Right kidney (tissue), 1 donor: Measurements from ENCODE around the gene TMEM183A.
"Not testable (repeated sequence)": the region's sequence is repeated elsewhere in the genome, so short reads cannot be mapped to it uniquely, and the experiment has no call there.

Source experiments
- DNase-seq: peaks from one replicate; pipeline ENCODE4 v3.0.0-alpha.2; 2016

The TMEM183A gene

DNA sequence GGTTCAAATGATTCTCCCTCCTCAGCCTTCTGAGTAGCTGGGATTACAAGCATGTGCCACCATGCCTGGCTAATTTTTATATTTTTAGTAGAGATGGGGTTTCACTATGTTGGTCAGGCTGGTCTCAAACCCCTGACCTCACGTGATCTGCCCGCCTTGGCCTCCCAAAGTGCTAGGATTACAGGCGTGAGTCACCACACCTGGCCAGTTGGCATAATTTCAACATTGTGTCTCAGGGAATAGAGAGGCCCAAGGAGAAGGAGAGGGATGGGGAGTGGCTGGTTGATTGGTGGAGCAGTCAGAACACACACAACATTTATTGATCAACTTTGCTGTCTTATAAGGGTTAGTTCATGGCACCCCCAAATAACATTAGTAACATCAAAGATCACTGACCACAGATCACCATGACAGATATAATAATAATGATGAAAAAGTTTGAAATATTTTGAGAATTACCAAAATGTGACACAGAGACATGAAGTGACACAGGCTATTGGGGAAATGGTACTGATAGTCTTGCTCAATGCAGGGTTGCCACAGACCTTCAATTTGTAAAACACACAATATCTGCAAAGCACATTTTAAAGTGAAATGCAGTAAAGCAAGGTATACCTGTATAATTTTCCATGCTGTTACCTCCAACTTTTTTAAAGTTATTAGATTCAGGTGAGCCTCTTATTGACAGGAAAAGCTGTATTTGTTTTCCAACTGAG lies 24.3 kb upstream of the TMEM183A start:
- DNase-seq, result no peak

DNA sequence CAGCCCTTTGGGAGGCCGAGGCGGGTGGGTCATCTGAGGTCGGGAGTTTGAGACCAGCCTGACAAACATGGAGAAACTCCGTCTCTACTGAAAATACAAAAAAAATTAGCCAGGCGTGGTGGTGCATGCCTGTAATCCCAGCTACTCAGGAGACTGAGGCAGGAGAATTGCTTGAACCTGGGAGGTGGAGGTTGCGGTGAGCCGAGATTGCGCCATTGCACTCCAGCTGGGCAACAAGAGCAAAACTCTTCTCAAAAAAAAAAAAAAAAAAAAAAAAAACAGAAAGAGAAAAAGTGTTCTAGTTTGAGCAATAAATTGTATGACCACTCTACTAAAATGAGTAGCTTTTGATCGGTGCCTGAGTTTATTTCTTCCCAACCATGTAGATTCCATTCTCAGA lies 21.1 kb upstream of the TMEM183A start:
- DNase-seq, result not testable (repeated sequence)

DNA sequence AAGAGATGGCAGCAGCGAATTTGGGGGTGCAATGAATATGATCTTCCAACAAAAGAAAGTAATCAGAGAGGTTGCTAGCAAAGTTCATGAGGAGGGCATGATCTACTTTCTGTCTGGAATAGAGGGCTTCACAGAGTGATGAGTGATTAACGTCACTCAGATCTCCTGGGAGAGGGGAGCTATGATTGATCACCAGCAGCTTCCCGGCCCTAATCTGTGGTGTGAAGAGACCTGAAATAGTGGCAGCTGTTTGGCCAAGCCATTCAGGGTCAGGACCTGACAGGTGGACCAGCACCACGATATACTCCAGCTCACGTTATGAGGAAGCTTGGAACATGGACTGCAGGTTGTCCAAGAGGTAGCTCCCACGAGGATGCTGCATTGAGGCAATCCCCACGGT lies 19.9 kb upstream of the TMEM183A start:
- no peak for DNase-seq

DNA sequence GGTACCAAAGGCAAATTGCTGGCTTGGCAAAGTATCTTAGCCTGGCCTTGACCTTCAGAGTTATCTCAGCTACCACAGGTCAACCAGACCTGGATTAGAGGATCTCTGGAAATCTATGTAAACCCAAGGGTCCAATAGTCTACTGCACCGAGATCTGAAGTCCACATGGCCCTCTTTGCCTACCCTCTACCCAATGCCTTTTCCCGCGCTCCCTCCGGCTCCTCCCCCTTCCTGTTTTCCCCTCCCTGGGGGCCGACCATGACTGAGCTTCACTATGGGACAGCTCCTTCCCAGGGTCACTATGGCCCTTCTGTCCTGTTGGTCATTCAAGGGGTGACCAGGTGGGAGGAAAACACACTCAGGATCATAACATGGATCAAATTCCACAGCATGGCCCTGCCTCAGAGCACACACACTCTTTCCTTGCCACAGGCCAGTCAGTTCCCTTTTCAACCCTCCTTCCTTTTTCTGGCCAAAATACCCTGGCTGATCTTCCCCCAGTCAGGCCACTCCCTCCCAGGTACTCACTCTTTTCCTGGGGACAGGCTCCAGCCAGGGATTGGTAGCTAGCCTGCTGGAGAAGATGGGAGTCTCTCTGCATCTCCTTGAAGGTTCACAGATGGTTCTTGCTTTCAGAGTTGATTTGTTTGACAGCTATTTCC lies 19.1 kb upstream of the TMEM183A start:
- DNase-seq, result no peak

DNA sequence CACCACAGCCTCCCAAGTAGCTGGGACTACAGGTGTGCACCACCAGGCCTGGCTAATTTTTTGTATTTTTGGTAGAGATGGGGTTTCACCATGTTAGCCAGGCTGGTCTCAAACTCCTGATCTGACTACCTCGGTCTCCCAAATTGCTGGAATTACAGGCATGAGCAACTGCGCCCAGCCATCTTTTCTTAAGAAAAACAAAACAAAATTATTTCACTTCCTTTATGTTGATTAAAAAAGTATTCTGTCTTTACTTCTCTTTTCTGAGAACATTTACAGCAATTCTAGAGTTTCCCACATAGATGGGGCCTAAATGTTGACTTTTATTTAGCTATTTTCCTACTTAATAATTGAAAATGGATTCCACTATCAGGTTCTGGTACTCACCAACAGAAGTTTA lies 17.3 kb upstream of the TMEM183A start:
- no peak for DNase-seq

DNA sequence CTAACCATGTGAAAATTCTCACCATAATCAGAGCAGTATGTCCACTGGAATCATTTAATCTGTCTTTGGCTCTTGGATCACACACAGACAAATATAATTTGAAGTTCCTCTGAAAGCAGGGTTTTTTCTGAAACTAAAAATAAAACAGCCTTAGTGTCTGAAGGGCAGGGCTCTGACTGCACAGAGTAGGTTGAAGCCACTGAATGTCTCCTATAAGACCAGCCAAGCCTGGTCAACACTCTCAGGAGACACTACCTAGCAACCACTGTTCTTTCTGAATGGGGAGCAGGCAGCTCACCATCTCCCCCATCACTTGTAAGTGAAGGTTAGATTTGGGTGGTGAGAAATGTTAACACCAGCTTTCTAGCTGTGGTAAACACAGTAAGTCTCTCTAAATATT lies 16.1 kb upstream of the TMEM183A start:
- no peak for DNase-seq

DNA sequence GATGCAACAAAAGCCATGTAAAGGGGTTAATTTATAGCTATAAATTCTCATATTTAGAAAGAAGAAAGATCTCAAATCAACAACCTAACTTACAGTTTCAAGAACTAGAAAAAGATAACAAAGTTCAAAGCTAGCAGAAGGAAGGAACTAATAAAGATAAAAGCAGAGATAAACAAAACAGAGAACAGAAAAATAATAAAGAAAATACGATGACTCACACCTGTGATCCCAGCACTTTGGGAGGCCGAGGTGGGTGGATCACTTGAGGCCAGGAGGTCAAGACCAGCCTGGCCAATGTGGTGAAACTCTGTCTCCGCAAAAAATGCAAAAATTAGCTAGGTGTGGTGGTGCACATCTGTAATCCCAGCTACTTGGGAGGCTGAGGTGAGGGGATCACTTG lies 12.4 kb upstream of the TMEM183A start:
- DNase-seq, result no peak

DNA sequence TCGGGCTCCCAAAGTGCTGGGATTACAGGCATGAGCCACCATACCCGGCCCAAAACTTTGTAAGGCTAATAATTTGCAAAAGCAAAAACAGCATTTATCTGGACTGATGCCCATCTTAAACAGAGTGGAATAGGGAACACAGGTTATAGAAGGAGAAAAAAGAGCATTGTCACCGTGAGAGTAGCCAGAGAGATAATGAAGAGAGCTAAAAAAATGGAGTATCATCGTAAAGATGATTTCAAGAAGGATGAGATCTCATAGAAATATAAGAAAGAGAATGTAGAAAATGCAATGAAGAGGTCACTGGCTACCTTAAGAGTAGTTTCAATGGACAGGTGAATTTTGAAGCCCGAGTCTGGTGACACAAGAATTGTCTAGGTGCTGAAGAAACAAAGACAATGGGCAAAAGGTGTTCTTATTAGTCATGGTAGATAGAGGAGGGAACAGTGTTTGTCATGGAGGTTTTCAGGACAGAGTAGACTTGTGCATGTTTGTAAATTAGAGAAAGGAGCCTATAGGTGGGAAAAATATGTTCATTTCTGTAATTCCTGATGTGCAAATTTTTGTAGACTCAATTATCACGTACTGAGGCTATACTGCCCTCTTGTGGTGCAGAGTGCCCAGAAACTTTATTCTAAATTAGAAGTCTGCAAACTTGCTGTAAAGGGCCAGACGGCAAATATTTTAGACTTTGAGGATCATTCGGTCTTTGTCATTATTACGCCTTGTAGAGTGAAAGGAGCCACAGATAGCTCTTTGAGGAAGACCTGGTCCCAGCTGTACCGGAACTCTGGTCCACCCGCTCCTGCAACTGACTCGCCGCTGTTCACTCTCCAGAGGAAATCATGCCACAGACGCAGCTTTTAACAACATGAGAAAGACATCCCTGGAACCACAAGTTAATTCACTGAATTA lies 8.1 kb upstream of the TMEM183A start:
- DNase-seq, result peak; percentile 37

DNA sequence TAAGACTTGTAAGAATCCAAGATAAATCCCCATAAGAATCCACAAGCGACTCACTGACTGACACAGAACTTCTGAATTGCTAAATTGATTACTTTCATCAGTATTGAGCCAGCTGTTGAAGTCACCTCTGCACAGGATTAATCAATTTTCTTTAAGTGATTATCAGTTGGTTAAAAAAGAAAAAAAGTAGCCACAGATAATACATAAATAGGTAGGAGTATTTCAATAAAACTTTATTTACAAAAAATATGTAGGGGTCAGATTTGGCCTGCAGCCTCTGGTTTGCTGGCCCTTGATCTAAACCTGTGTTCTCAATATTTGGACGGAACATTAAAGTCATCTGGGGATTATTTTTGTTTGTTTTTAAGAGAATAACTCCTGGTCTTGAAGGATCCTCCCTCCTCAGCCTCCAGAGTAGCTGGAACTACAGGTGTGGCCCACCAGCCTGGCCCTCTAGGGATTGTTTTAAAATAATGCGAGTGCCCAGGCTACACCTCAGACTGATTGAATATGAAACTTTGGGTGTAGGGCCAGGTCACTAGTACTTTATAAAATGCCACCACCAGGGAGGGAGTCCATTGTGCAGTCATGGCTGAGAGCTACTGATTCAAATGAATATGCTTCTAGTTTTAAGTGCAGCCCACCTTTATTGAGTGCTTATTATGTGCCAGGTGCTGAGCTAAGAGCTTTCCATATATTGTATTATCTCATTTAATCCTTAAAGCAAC lies 6.8 kb upstream of the TMEM183A start:
- no peak for DNase-seq

DNA sequence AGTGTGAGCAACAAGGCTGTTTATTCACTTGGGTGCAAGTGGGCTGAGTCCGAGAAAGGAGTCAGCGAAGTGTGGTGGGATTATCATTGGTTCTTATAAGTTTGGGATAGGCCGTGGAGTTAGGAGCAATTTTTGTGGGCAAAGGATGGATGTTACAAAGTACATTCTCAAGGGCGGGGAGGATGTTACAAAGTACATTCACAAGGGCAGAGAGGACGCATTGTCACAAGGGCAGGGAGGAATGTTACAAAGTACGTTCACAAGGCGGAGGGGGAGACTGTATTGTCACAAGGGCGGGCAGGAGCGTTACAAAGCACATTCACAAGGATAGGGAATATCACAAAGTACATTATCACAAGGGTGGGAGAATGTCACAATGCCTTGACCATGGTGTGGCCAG lies 5.2 kb upstream of the TMEM183A start:
- DNase-seq, result no peak

DNA sequence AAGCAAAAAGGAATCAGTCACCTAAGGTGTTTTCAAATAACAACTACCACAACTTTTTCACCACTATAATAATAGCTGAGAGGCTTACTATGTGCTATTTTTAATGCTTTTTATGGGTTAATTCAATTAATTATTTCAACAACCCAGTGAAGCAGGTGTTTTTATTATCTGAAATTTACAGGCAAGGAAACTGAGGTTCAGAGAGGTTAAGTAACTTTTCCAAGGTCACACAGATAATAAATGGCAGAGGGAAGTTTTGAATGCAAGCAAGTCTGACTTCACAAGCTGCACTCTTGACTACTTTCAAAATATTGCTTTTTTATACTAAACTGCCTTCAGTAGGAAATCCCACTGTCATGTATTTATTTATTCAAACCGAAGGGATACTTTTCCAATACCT lies 4.2 kb upstream of the TMEM183A start:
- DNase-seq, result no peak

DNA sequence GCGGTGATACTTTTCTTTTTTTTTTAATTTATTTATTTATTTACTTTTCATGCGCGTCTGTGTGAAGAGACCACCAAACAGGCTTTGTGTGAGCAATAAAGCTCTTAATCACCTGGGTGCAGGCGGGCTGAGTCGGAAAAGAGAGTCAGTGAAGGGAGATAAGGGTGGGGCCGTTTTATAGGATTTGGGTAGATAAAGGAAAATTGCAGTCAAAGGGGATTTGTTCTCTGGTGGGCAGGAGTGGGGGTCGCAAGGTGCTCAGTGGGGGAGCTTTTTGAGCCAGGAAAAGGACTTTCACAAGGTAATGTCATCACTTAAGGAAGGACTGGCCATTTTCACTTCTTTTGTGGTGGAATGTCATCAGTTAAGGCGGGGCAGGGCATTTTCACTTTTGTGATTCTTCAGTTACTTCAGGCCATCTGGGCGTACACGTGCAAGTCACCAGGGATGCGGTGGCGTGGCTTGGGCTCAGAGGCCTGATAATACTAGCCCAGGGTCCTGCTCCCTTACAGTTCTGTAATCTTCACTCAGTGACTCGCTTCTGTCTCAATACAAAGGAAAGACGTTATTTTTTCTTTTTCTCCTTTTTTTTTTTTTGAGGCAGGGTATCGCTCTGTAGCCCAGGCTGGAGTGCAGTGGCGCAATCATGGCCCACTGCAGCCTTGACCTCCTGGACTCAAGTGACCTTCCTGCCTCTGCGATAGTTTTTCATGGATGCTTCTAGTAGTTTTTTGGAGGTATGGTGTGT lies 1.6 kb upstream of the TMEM183A start:
- not testable (repeated sequence) for DNase-seq

DNA sequence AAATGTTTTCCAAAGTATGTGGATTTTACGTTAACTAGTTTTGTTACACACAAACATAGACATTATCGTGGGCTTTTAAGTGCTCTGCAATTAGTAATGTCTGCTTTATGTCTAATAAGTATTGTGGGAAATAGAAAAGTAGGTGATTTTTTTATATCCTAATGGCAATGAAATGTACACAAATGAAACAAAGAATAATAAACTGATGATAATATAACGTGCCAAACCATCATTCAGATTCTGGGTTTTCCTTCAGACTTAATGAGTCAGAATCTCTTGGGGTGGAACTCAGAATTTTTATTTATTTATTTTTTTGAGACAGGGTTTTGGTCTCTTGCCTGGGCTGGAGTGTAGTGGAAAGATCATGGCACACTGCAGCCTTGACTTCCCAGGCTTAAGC lies 2.0 kb downstream of the TMEM183A start:
- DNase-seq, result no peak

DNA sequence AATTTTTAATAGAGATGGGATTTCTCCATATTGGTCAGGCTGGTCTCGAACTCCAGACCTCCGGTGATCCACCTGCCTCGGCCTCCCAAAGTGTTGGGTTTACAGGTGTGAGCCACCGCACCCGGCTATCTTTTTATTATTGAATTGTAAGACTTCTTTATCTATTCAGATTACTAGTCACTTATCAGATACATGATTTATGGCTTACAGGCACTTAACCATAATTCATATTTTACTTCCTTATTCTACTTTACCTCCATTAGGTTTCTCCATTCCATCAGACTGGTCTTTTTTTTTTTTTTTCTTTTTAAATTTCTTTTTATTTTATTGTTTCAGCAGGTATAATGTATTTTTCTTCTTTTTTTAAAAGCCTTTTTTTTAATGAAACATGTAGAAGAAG lies 4.4 kb downstream of the TMEM183A start:
- no peak for DNase-seq

DNA sequence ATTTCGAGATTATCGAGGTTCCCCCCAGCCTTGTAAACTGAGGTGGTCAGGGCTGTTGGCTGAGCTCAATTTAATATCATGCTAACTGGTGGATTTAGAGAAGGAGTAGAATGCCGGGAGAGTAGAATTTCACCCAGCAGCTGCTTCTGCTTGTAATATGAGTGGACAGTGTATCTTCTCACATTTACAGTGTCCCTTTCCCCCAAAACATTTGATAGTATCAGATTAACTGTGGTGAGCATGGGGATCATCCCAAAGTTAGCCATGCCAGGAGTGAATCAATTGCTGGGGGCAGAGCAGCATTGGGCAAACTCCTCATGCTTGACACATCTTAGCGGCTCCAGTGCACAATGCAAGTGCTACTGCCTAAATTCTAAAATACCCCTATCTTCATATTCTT lies 9.9 kb downstream of the TMEM183A start:
- no peak for DNase-seq

DNA sequence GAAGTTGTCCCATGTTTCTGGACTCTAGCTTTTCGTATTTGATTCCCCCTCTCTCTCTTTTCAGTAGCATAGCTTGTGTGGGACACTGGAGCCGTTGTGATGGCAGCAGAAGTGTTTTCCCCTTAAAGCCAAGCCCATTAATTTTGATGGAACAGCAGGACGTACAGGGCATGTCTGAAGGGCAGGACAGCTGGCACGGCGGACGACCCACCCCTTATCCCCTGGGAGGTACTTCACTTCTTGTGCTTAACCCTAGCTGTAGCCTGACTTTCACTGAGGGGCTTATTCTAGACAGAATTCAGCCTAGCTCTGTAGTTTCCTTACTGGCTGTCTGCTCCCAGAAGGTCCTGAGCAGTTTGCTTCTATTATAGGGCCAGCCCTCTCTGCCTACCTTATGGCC lies 10.5 kb downstream of the TMEM183A start:
- DNase-seq, result no peak

DNA sequence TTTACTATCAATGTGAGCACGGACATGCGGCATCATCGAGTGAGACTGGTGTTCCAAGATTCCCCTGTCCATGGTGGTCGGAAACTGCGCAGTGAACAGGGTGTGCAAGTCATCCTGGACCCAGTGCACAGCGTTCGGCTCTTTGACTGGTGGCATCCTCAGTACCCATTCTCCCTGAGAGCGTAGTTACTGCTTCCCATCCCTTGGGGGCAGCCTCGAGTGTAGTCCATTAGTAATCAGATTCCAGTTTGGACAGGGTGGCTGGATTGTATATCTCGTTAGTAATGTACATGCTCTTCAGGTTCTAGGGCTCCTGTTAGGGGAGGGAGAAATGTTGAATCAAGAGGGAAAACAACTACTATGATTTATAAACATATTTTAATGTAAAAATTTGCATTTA lies 15.7 kb downstream of the TMEM183A start:
- DNase-seq, result not testable (repeated sequence)

DNA sequence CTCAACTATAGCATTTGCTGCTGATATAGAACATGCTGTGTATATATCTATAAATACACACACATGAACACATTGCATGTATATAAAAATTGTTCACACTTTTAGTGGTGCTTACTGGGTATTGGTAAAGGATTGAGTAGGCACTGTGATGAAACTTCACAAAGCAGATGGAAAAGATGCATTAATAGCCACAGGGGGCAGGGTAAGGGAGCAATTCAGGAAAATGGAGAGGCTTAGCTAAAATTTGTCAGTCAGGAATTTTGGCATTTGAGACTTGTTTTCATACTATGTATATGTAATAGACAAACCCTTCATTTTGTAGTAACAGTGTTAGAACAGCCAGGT lies 18.5 kb downstream of the TMEM183A start:
- DNase-seq, result no peak

DNA sequence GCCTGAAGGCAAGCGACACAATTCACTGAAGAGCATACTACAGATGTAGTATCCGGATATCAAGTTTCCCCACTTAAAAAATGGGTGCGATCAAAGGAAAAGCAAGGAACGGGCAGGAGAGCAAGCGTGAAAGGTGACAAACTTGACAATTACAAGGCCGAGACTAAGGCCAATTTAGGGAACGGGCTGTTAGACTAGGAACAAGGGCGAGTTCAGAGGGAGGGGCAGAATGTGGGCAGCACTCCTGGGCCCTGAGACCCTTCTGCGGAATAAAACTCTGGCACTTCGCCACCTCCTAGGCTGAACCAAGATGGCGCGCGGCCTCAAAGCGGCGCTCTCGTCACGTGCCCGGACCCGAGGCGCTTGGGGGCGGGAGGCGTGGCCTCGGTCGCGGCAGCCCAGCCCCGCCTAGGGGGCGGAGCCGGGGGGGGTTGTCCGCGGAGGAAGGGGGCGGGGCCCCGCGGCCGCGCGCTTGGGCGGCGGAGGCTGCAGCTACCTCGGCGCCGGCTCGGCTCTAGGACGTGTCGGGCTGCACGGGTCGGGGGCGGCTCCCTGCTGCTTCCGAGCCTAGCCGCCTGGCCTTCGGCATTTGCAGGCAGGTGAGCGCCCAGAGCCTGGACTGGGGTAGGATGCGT lies 19.0 kb downstream of the TMEM183A start, which contains the start of gene PPFIA4:
TSS of gene PPFIA4 (plus strand) at position 461 of the 635 bp plus-strand sequence. CDS start 12,518 bp downstream, outside the sequence.
- peak; percentile 76 for DNase-seq

DNA sequence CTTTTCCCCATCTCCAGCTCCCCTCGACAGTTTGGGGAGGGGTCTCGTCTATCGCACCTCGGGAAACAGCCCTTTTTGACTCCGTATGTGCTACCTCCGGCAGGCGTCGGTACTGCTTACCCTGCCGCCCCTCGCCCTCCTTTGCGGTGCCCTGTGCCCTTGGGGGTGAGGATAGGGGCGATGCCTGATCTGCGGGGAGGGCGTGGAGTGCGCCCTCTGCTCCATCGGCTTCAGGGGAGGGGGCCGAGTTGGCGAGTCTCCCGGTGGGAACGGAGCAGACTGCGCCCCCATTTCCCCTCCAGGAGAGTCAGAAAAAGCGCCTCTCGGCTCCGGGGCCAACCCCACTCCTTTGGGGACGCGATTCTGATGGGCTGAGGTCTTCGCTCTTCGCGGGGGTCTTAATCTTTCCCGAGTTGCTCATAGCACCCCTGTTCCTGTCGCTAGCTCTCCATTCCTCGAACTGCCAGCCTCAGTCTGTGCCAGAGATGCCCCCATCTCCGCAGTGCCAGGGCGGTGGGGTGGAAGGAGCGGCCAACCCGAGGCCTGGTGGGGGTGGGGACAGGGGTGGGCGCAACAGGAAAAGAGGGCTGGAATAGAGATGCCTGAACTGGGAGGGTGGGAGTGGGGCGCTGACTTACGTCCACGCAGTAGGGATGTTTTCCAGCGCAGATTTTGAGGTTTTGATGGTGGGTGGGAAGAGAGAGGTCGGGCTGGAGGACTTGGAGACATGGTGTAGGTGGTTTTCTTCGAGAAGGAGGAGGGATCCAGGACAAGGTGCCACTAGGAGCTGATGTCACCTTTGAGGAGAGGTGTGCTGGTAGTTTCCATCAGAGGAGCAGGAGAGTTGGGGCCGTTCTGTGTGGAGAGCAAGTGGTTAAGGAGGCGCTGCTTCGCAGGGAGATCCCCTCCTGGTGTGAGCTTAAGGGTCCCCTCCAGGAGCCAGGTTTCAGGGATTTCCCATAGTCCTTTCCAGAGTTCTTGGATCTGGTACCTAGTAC lies 19.8 kb downstream of the TMEM183A start:
- no peak for DNase-seq
